H1 (cell line): ENCODE data around the gene POMP. TPM values are rescaled to one million over a fixed set of nuclear protein-coding genes. Genes with fewer than 3 reads are reported as not detected.
A peak's percentile ranks its signal among the peaks of the same experiment; 100 is the strongest.

Experiments used
- CTCF ChIA-PET: fragments of 300-600 bp; sonication (Branson Sonifier 250); formaldehyde crosslinking; loops from one replicate; lab custom pipeline; 2021; ENCODE audit not compliant: partially characterized antibody; lab: Charles Lee
- POLR2A ChIA-PET: fragments of 300-600 bp; sonication (Branson Sonifier 250); formaldehyde crosslinking; loops from one replicate; lab custom pipeline; 2021; ENCODE audit warnings: inconsistent platforms; ENCODE audit not compliant: partially characterized antibody; lab: Charles Lee
- DNase-seq, 2 experiments: peaks; one replicate each; pipeline versions ENCODE4 v3.0.0 to v3.0.0-alpha.2; 2010 to 2022; ENCODE audit warnings: low spot score in 2 of 2, low read depth in 1 of 2, mixed read lengths in 1 of 2
- FAIRE-seq: peaks from 2 replicates; lab custom pipeline; 2011; peaks lifted over from hg19 to GRCh38; lab: Jason Lieb, UNC
- H2AFZ ChIP-seq: 2 replicates; pipeline ENCODE4 v1.8.1; 2012; ENCODE audit warnings: low read length, inconsistent platforms
- H2AK5ac ChIP-seq: 2 replicates; pipeline ENCODE4 v1.6.1; 2013; ENCODE audit warnings: low read depth, low read length
- H2BK120ac ChIP-seq: replicated peaks from 2 replicates; pipeline ENCODE3; 2013; ENCODE audit warnings: low read depth, low read length, inconsistent platforms
- H2BK12ac ChIP-seq: 2 replicates; pipeline ENCODE4 v1.6.1; 2013; ENCODE audit warnings: low read depth, low read length
- H2BK15ac ChIP-seq: 2 replicates; pipeline ENCODE4 v1.6.1; 2013; ENCODE audit warnings: low read length
- H2BK20ac ChIP-seq: 2 replicates; pipeline ENCODE4 v1.6.1; 2013; ENCODE audit warnings: low read length
- H2BK5ac ChIP-seq: 2 replicates; pipeline ENCODE4 v1.6.1; 2013; ENCODE audit warnings: low read depth, low read length
- H3K14ac ChIP-seq: 2 replicates; pipeline ENCODE4 v1.6.1; 2013; ENCODE audit warnings: inconsistent platforms; ENCODE audit not compliant: insufficient read length
- H3K18ac ChIP-seq: 2 replicates; pipeline ENCODE4 v1.6.1; 2013; ENCODE audit warnings: low read length; ENCODE audit errors: extremely low read depth
- H3K23ac ChIP-seq: 2 replicates; pipeline ENCODE4 v1.6.1; 2013; ENCODE audit warnings: inconsistent platforms; ENCODE audit not compliant: insufficient read length
- H3K23me2 ChIP-seq: 2 replicates; pipeline ENCODE4 v1.6.1; 2013; ENCODE audit warnings: low read depth, low read length
- H3K27ac ChIP-seq: 2 replicates; pipeline ENCODE4 v1.6.1; 2011; ENCODE audit warnings: low read depth, low read length, inconsistent platforms
- H3K27me3 ChIP-seq, 4 experiments: replicated peaks in 1 of 4; 1 replicate in 1 of 4; 2 replicates in 3 of 4; pipeline versions ENCODE4 v1.6.1 to v1.8.1; 2011 to 2013; ENCODE audit warnings: low read length in 3 of 4, mild to moderate bottlenecking in 3 of 4, inconsistent platforms in 2 of 4, mixed read lengths in 2 of 4, moderate library complexity in 1 of 4; ENCODE audit not compliant: control insufficient read depth in 3 of 4, insufficient read depth in 3 of 4; ENCODE audit errors: extremely low read depth in 1 of 4
- H3K36me3 ChIP-seq, 4 experiments: 2 replicates each; pipeline versions ENCODE4 v1.6.1 to v1.8.1; 2011 to 2013; ENCODE audit warnings: mild to moderate bottlenecking in 4 of 4, low read length in 3 of 4, moderate library complexity in 2 of 4, control low read depth in 1 of 4, inconsistent platforms in 1 of 4; ENCODE audit not compliant: insufficient read depth in 4 of 4, control insufficient read depth in 2 of 4
- H3K4ac ChIP-seq: replicated peaks from 2 replicates; pipeline ENCODE3; 2013; ENCODE audit warnings: low read length, low read depth, mixed read lengths, inconsistent platforms; ENCODE audit not compliant: insufficient read length
- H3K4me1 ChIP-seq, 4 experiments: replicated peaks in 1 of 4; 1 replicate in 1 of 4; 2 replicates in 3 of 4; pipeline versions ENCODE4 v1.6.1 to v1.8.1; 2011 to 2013; ENCODE audit warnings: low read length in 3 of 4, inconsistent platforms in 2 of 4, mixed read lengths in 1 of 4; ENCODE audit not compliant: insufficient read depth in 4 of 4, control insufficient read depth in 3 of 4
- H3K4me2 ChIP-seq, 2 experiments: 2 replicates each; pipeline versions ENCODE4 v1.6.1 to v1.8.1; 2011 to 2013; ENCODE audit warnings: low read depth in 2 of 2, low read length in 2 of 2, control low read depth in 1 of 2, inconsistent platforms in 1 of 2, mild to moderate bottlenecking in 1 of 2; ENCODE audit not compliant: insufficient read depth in 1 of 2
- H3K4me3 ChIP-seq, 4 experiments: fragments of 200-600, 300-600 bp in 1 of 4; sonication (generic), shearing (Covaris generic), sonication (Bioruptor Twin) in 1 of 4; 2 replicates each; pipeline versions ENCODE4 v1.5.1 to v1.8.1; 2011 to 2016; ENCODE audit warnings: low read length in 4 of 4, low read depth in 3 of 4, control low read depth in 2 of 4, inconsistent platforms in 2 of 4, mild to moderate bottlenecking in 2 of 4, mixed read lengths in 1 of 4, moderate library complexity in 1 of 4; ENCODE audit not compliant: insufficient read depth in 2 of 4; ENCODE audit errors: extremely low read depth in 1 of 4
- H3K56ac ChIP-seq: replicated peaks from 2 replicates; pipeline ENCODE3; 2013; ENCODE audit warnings: low read depth, mild to moderate bottlenecking, mixed read lengths, low read length, inconsistent platforms; ENCODE audit not compliant: insufficient read length
- H3K79me1 ChIP-seq: 2 replicates; pipeline ENCODE4 v1.6.1; 2013; ENCODE audit warnings: low read depth, low read length, control low read depth
- H3K79me2 ChIP-seq, 2 experiments: 2 replicates each; pipeline versions ENCODE4 v1.6.1 to v1.8.1; 2012 to 2013; ENCODE audit warnings: low read length in 2 of 2, mild to moderate bottlenecking in 2 of 2, inconsistent platforms in 1 of 2; ENCODE audit not compliant: insufficient read depth in 2 of 2, control insufficient read depth in 1 of 2
- H3K9ac ChIP-seq, 4 experiments: replicated peaks in 1 of 4; 1 replicate in 1 of 4; 2 replicates in 3 of 4; pipeline versions ENCODE4 v1.6.1 to v1.8.1; 2011 to 2013; ENCODE audit warnings: low read depth in 3 of 4, low read length in 3 of 4, control low read depth in 2 of 4, mild to moderate bottlenecking in 2 of 4, moderate library complexity in 2 of 4, inconsistent platforms in 1 of 4; ENCODE audit errors: extremely low read depth in 1 of 4
- H3K9me3 ChIP-seq, 2 experiments: 2 replicates each; pipeline versions ENCODE4 v1.6.1 to v1.8.1; 2012 to 2013; ENCODE audit warnings: mild to moderate bottlenecking in 2 of 2, moderate library complexity in 2 of 2, control low read depth in 1 of 2, inconsistent platforms in 1 of 2, low read depth in 1 of 2, low read length in 1 of 2, mixed read lengths in 1 of 2; ENCODE audit not compliant: insufficient read depth in 2 of 2
- H4K20me1 ChIP-seq, 2 experiments: replicated peaks in 1 of 2; 2 replicates each; pipeline versions ENCODE3 to v1.8.1; 2011 to 2013; ENCODE audit warnings: inconsistent platforms in 2 of 2, low read length in 2 of 2, mild to moderate bottlenecking in 1 of 2; ENCODE audit not compliant: insufficient read depth in 2 of 2, control insufficient read depth in 1 of 2
- H4K5ac ChIP-seq: 2 replicates; pipeline ENCODE4 v1.6.1; 2013; ENCODE audit warnings: low read length, low read depth, mixed read lengths, inconsistent platforms; ENCODE audit not compliant: insufficient read length
- H4K8ac ChIP-seq: 2 replicates; pipeline ENCODE4 v1.8.0; 2013; ENCODE audit warnings: mild to moderate bottlenecking, moderate library complexity, low read length, inconsistent platforms; ENCODE audit not compliant: insufficient read depth; ENCODE audit errors: extremely low read depth
- H4K91ac ChIP-seq: replicated peaks from 2 replicates; pipeline ENCODE3; 2013; ENCODE audit warnings: low read length, mixed read lengths, inconsistent platforms; ENCODE audit not compliant: insufficient read length
- ASH2L ChIP-seq: fragments of 200-600, 300-600 bp; sonication (generic); IDR thresholded peaks from one replicate; pipeline ENCODE4 v1.7.1; 2017; ENCODE audit warnings: low read length
- ATF3 ChIP-seq: IDR thresholded peaks from 2 replicates; pipeline ENCODE4 v1.6.1; 2011; ENCODE audit warnings: low read depth, mild to moderate bottlenecking, low read length; ENCODE audit not compliant: insufficient read depth
- CBX5 ChIP-seq: fragments of 300-800, 300-1000 bp; sonication (generic); IDR thresholded peaks from 2 replicates; pipeline ENCODE4 v1.7.1; 2016; ENCODE audit warnings: antibody characterized with exemption, low read length, low read depth
- PHF8 ChIP-seq: fragments of 200-600 bp; sonication (generic); conservative IDR thresholded peaks from 2 replicates; pipeline ENCODE4 v1.7.1; 2012; ENCODE audit warnings: low read depth, mild to moderate bottlenecking, inconsistent platforms, low read length, moderate library complexity
- POLR2A ChIP-seq, 2 experiments: IDR thresholded peaks; 1 replicate in 1 of 2; 2 replicates in 1 of 2; pipeline ENCODE4 v1.6.1; 2011; ENCODE audit warnings: low read depth in 2 of 2, low read length in 2 of 2, mild to moderate bottlenecking in 2 of 2; ENCODE audit errors: control extremely low read depth in 1 of 2
- SAP30 ChIP-seq: fragments of 300-600 bp; sonication (generic); IDR thresholded peaks from 2 replicates; pipeline ENCODE4 v1.7.1; 2012; ENCODE audit warnings: low read length, moderate library complexity, mild to moderate bottlenecking, inconsistent platforms; ENCODE audit not compliant: insufficient read depth, insufficient replicate concordance
- TEAD4 ChIP-seq: IDR thresholded peaks from 2 replicates; pipeline ENCODE4 v1.6.1; 2012; ENCODE audit warnings: low read depth, low read length, inconsistent platforms, mixed read lengths
- YY1 ChIP-seq: IDR thresholded peaks from 2 replicates; pipeline ENCODE4 v1.6.1; 2011; ENCODE audit warnings: low read depth, mild to moderate bottlenecking, low read length
- WGBS, 2 experiments: shearing (Covaris generic) in 1 of 2; methylation state at CpG; one replicate each; pipeline versions ENCODE4 v1.1.6 to v1.1.7; 2013 to 2015; ENCODE audit warnings: low lambda C conversion rate in 2 of 2, mixed read lengths in 2 of 2, inconsistent platforms in 1 of 2, low coverage in 1 of 2, missing lambda C conversion rate in 1 of 2; ENCODE audit not compliant: insufficient replicate concordance in 2 of 2, insufficient coverage in 1 of 2, insufficient read length in 1 of 2; ENCODE audit errors: extremely low coverage in 1 of 2, missing lambda C conversion rate in 1 of 2; 5-methylcytosine and 5-hydroxymethylcytosine counted together
- polyA plus RNA-seq, 7 experiments: library from polyadenylated mRNA; depleted of rRNA in 3 of 7; stranded (reverse) in 5 of 7; unstranded in 2 of 7; fragments of >200 nt in 5 of 7; fragments of 200-250 nt in 2 of 7; gene quantifications; 1 replicate in 5 of 7; 2 replicates in 1 of 7; 4 replicates in 1 of 7; pipeline versions ENCODE4 v1.2.1 to v1.2.3, GENCODE V29; 2011 to 2013; ENCODE audit warnings: missing spikeins in 2 of 7, mixed read lengths in 2 of 7
- total RNA-seq: library from RNA; stranded (reverse); fragmentation: NEBNext Ultra II Directional; extraction: Animal tissue kit (Norgen Biotek cat#: 25700); gene quantifications from 2 replicates; pipeline ENCODE4 v1.2.1, GENCODE V29; 2021

Gene POMP
- total and polyA plus RNA-seq, 2 of the 8 experiments (the other 6 are each of a cell fraction or from before 2014, with no cell fraction given) = 38.4 to 115 TPM

DNA sequence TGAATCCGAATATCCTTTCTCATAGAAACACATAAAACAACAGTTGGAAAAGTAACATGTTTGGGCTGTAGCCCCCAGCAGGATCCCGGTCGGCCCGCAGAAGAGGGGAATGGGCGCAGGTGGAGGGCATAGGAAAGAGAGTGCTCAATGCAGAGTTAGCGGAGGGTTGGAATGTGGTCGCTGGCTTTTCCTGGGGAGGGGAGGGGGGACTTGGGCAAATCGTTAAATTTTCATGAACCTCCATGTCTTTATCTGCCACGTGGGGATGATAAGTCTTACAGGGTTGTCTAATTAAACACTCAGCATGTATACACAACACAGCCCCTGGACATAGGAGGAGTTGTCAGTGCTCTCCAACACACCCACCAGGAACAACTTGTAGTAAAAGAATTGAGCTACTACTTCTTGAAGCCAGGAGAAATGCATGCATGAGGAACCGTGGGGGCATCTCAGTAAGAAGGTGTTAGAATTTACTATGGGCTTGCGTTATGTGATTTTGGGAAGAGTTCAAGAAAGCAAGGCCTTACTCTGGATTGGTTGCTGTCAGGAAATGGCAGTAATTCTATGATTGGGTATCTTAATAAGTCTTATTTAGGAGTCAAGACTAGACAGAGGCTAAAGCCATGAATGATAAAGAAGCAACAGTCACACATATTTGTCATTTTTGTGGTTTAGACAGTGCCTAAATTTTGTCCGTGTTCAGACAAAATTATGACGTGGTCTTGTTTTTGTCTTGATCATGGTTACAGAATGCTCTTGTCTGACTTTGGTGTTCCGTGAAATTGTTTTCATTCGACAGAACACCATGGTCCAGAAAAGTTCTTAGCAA, 60.5 kb downstream of the POMP start:
- H2BK15ac ChIP-seq = no peak overlapping the region
- H4K5ac ChIP-seq = no peak overlapping the region
- H3K27ac ChIP-seq = no peak overlapping the region
- no peak overlapping the region for H2BK20ac ChIP-seq
- H3K9me3 ChIP-seq = no peaks in the 10 kb centered on the region
- H4K20me1 ChIP-seq = no peaks in the 10 kb centered on the region
- 36% methylated on average over 15 of the region's 15 CpGs; no CpG with 5 or more reads in 1 of the 2 experiments for WGBS, 2 experiments
- peak overlapping the region; percentile 64 to 84 (median 72) for H3K4me3 ChIP-seq
- TF ChIP-seq YY1 (0 out of 2 replicates have a peak, but pooled peaks have one; percentile 15), ASH2L (peak; percentile 7), CBX5 (no peak), TEAD4 (peak; percentile 72), ATF3 (no peak), PHF8 (0 out of 2 replicates have a peak, but pooled peaks have one; percentile 21), POLR2A (IDR thresholded peaks at IDR 0.05; ENCODE audit: control extremely low read depth in 1 of 2, low read depth in 2 of 2, low read length in 2 of 2) (no peak), SAP30 (peak; percentile 41)
- no peaks in the 10 kb centered on the region; a peak in 1 of 7 replicates for H3K4me1 ChIP-seq
- no peak overlapping the region for H3K14ac ChIP-seq
- peaks cover 0 to 14% (median 12%) of the 10 kb centered on the region in 4 experiments; a peak in 6 of 7 replicates for H3K27me3 ChIP-seq
- no peak overlapping the region for H2BK120ac ChIP-seq
- H3K18ac ChIP-seq = no peak overlapping the region
- H4K8ac ChIP-seq = no peak overlapping the region
- ChIA-PET POLR2A (interaction anchor here (1.0 to 1.9 kb wide), 2 partner anchors 10 to 25 kb away, joined by 3 to 5 read pairs; no protein-coding TSS in a partner anchor), CTCF (interaction anchor here (0.6 to 1.2 kb wide), 3 partner anchors 33 to 1533 kb away, joined by 3 to 4 read pairs (median 4); no protein-coding TSS in a partner anchor)
- no peak for FAIRE-seq
- no peak overlapping the region; the same call in 1 of the 2 replicates for H2BK12ac ChIP-seq
- no peaks in the 10 kb centered on the region for H3K36me3 ChIP-seq
- no peak overlapping the region for H3K23ac ChIP-seq
- DNase-seq = no peak
- H3K23me2 ChIP-seq = peaks cover 10% of the 10 kb centered on the region
- no peak overlapping the region for H3K56ac ChIP-seq
- no peak overlapping the region for H4K91ac ChIP-seq
- H3K9ac ChIP-seq = no peak overlapping the region
- no peaks in the 10 kb centered on the region for H3K79me1 ChIP-seq
- peak overlapping the region; percentile 72 to 86 for H3K4me2 ChIP-seq
- no peak overlapping the region for H3K4ac ChIP-seq
- peak overlapping the region; percentile 87; the same call in 1 of the 2 replicates for H2AFZ ChIP-seq
- no peak overlapping the region for H2AK5ac ChIP-seq
- no peaks in the 10 kb centered on the region for H3K79me2 ChIP-seq
- H2BK5ac ChIP-seq = no peak overlapping the region
